Hematopoietic multipotent progenitor cell (in vitro differentiated cells): ENCODE results near the gene NOTCH1. TPM values are rescaled to one million over a fixed set of nuclear protein-coding genes. Genes with fewer than 3 reads are reported as not detected.

ENCODE experiments used
- DNase-seq, 3 donors: peaks; one replicate each; pipeline ENCODE4 v3.0.0-alpha.2; 2011 to 2015; ENCODE audit warnings: low read depth in 2 of 3, low spot score in 2 of 3
- small RNA-seq: library from RNA; depleted of rRNA; stranded (forward); fragments of <200 nt; gene quantifications from one replicate; pipeline ENCODE3, GENCODE V24; 2012
- total RNA-seq: library from RNA; depleted of rRNA; stranded (reverse); fragments of >200 nt; gene quantifications from one replicate; pipeline ENCODE4 v1.2.3, GENCODE V29; 2012

Gene NOTCH1
- total RNA-seq, 1 donor: 190 TPM

GRCh38 chr9:136448655-136449054, 97.2 kb downstream of the NOTCH1 start:
- no peak for DNase-seq

- DNase-seq: no peak
These were observed 98.6 kb downstream of the NOTCH1 start for GRCh38 chr9:136447173-136447778.

- no peak for DNase-seq
These were observed 100.0 kb downstream of the NOTCH1 start for GRCh38 chr9:136445799-136446198.

Small RNA genes within 50 kb of the gene (small RNA-seq; reads per million reads assigned to genes)
- gene MIR4673 (not detected), gene MIR4674 (not detected)

Other genes starting within 250 kb of the NOTCH1 start
- gene CCDC187, start 242.0 kb downstream of the NOTCH1 start, total RNA-seq: 0.81 TPM
- 85.6 TPM for gene GPSM1, start 218.5 kb downstream of the NOTCH1 start, total RNA-seq
- gene DNLZ, start 182.3 kb downstream of the NOTCH1 start, total RNA-seq: 18.3 TPM
- gene CARD9, start 172.4 kb downstream of the NOTCH1 start, total RNA-seq: 23.4 TPM
- 8.1 TPM for gene SNAPC4, start 145.9 kb downstream of the NOTCH1 start, total RNA-seq
- 28.0 TPM for gene ENTR1, start 135.4 kb downstream of the NOTCH1 start, total RNA-seq
- gene PMPCA, start 135.4 kb downstream of the NOTCH1 start, total RNA-seq: 50.4 TPM
- gene INPP5E, start 106.2 kb downstream of the NOTCH1 start, total RNA-seq: 11.3 TPM
- 39.9 TPM for gene SEC16A, start 63.0 kb downstream of the NOTCH1 start, total RNA-seq
- 272 TPM for gene EGFL7, start 116.9 kb upstream of the NOTCH1 start, total RNA-seq
- gene AGPAT2, start 141.4 kb upstream of the NOTCH1 start, total RNA-seq: 76.5 TPM
- gene DIPK1B, start 166.5 kb upstream of the NOTCH1 start, total RNA-seq: 227 TPM
- 1.3 TPM for gene LCN10, start 196.9 kb upstream of the NOTCH1 start, total RNA-seq
- 0.81 TPM for gene LCN6, start 202.5 kb upstream of the NOTCH1 start, total RNA-seq
- gene LCN8, start 212.2 kb upstream of the NOTCH1 start, total RNA-seq: not detected
- gene LCN15, start 218.5 kb upstream of the NOTCH1 start, total RNA-seq: not detected
- gene TMEM141, start 245.3 kb upstream of the NOTCH1 start, total RNA-seq: 47.1 TPM